Suprapubic skin (tissue), 4 donors: ENCODE results near the gene IFI44.

Source experiments
- CTCF ChIP-seq, 2 donors: fragments of 200-600 bp in 1 of 2; fragments of 450-650 bp in 1 of 2; sonication (generic) in 1 of 2; IDR thresholded peaks; one replicate each; pipeline ENCODE4 v1.5.1; 2016 to 2019; ENCODE audit warnings: antibody characterized with exemption in 2 of 2, mild to moderate bottlenecking in 1 of 2, moderate library complexity in 1 of 2
- POLR2A ChIP-seq, 2 donors: fragments of 450-650 bp; IDR thresholded peaks; one replicate each; pipeline ENCODE4 v1.6.1; 2017; ENCODE audit warnings: antibody characterized with exemption in 2 of 2, mild to moderate bottlenecking in 2 of 2, moderate library complexity in 2 of 2
- POLR2AphosphoS5 ChIP-seq, 3 donors: sonication (generic); formaldehyde crosslinking; IDR thresholded peaks; one replicate each; pipeline ENCODE4 v1.6.1; 2017; ENCODE audit warnings: antibody characterized with exemption in 3 of 3

- TF ChIP-seq POLR2AphosphoS5 (IDR thresholded peaks at IDR 0.05) (no peak), CTCF (IDR thresholded peaks at IDR 0.05) (no peak), POLR2A (IDR thresholded peaks at IDR 0.05) (no peak)
Measured at GRCh38 chr1:78606274-78606673, 43.4 kb upstream of the IFI44 start.
